D721Med (cell line): ENCODE data around the gene NPR3.

ENCODE experiments used
- DNase-seq: peaks from one replicate; pipeline ENCODE4 v3.0.0; 2011; ENCODE audit warnings: low spot score; ENCODE audit not compliant: insufficient read length
- FAIRE-seq: peaks from 2 replicates; lab custom pipeline; 2011; peaks lifted over from hg19 to GRCh38; lab: Jason Lieb, UNC
- TF ChIP-seq, protein P1 (sequence below): IDR thresholded peaks from 2 replicates; pipeline ENCODE4 v1.5.1; 2012; ENCODE audit warnings: mild to moderate bottlenecking, control low read depth; ENCODE audit not compliant: insufficient read depth; ENCODE audit errors: missing control alignments

The NPR3 gene, protein sequence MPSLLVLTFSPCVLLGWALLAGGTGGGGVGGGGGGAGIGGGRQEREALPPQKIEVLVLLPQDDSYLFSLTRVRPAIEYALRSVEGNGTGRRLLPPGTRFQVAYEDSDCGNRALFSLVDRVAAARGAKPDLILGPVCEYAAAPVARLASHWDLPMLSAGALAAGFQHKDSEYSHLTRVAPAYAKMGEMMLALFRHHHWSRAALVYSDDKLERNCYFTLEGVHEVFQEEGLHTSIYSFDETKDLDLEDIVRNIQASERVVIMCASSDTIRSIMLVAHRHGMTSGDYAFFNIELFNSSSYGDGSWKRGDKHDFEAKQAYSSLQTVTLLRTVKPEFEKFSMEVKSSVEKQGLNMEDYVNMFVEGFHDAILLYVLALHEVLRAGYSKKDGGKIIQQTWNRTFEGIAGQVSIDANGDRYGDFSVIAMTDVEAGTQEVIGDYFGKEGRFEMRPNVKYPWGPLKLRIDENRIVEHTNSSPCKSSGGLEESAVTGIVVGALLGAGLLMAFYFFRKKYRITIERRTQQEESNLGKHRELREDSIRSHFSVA

DNA sequence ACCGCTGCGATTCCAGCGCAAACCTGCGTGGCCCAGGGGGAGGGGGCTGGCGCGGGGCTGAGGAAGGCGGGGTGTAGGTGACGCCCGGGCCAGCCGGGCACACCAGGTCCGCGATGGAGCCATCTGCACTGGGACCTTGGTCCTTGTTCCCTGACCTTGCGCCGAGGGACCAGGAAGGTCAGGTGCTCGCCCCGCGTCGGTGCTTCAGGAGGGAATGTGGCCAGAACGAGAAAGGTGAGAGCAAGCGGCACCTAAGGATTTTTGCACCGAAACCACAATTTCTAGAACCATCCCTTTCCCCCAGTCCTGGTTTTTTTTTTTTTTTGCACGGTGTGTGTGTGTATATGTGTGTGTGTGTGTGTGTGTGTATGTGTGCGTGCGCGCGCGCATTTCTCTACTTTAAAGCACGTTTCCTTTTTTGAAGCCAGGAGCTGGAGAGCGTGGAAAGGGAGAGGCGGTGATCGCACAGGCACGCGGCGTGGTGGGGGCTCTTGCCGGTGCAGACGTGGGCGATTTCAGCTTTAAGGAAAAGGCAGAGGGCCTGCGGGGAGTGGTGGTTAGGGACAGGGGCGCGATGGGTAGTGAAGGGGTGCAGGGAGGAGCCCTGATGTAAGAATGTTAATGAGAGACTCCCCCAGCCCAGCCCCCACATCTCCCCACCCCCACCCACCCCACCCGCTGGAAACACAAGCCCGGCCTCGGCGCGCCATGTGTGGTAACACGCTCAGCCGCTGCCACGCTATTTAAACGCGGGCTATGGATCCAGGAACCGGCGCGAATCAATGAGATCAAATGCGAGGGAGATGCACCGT, at the start of gene NPR3:
NPR3 (plus strand) TSS at position 772 of the 812 bp plus-strand sequence. CDS start 456 bp downstream, outside the sequence.
- FAIRE-seq (no peak), DNase-seq (no peak)
- TF ChIP-seq, protein P1, sequence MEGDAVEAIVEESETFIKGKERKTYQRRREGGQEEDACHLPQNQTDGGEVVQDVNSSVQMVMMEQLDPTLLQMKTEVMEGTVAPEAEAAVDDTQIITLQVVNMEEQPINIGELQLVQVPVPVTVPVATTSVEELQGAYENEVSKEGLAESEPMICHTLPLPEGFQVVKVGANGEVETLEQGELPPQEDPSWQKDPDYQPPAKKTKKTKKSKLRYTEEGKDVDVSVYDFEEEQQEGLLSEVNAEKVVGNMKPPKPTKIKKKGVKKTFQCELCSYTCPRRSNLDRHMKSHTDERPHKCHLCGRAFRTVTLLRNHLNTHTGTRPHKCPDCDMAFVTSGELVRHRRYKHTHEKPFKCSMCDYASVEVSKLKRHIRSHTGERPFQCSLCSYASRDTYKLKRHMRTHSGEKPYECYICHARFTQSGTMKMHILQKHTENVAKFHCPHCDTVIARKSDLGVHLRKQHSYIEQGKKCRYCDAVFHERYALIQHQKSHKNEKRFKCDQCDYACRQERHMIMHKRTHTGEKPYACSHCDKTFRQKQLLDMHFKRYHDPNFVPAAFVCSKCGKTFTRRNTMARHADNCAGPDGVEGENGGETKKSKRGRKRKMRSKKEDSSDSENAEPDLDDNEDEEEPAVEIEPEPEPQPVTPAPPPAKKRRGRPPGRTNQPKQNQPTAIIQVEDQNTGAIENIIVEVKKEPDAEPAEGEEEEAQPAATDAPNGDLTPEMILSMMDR = no peak

DNA sequence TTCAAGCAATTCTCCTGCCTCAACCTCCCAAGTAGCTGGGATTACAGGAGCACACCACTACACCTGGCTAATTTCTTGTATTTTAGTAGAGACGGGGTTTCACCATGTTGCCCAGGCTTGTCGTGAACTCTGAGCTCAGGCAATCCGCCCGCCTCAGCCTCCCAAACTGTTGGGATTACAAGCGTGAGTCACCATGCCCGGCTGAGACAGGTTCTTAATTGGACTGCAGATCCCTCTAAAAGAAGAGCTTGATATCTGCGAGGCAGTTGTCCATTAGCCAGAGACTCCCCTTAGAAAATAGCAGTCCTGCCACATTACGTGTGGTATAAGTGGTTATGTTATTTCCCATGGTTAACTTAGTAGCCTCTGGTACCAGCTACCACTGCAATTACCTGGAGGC, 46.6 kb upstream of the NPR3 start:
- DNase-seq (no peak), FAIRE-seq (no peak)
- TF ChIP-seq, protein P1 = no peak

DNA sequence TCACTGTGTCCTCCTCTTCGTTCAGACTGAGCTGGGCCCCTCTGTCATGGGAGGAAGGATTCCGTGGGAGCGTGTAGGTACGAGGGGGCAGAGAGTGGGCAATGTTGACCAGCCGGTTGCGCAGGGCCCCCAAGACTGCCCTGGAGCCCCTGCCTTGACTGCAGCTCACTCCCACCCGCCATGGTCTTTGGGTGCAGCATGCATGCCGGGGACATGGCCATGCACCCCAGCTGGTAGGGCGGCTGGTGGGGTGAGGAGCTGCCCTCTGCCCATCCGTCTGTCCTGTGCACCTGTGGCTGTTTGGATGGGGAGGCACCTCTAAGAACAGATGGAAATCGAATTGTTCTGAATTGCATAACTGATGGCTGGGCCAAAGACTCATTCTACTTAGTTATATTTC, 42.6 kb upstream of the NPR3 start:
- TF ChIP-seq, protein P1 = no peak
- FAIRE-seq = no peak
- no peak for DNase-seq

DNA sequence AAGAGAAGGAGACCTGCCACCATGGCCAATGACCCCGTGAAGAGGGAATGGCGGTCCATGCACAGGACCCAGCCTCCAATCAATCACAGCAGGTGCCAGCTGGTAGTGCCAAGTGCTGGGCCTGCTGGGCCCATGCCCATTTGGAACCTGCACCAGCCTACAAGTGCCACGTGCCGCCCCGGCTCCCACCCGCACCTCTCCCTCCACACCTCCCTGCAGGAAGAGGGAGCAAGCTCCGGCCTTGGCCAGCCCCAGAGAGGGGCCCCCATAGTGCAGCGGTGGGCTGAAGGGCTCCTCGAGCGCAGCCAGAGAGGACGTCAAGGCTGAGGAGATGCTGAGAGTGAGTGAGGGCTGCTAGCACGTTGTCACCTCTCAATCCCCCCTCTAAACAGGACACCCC, 37.8 kb upstream of the NPR3 start:
- FAIRE-seq (no peak), DNase-seq (no peak)
- TF ChIP-seq, protein P1 = no peak

DNA sequence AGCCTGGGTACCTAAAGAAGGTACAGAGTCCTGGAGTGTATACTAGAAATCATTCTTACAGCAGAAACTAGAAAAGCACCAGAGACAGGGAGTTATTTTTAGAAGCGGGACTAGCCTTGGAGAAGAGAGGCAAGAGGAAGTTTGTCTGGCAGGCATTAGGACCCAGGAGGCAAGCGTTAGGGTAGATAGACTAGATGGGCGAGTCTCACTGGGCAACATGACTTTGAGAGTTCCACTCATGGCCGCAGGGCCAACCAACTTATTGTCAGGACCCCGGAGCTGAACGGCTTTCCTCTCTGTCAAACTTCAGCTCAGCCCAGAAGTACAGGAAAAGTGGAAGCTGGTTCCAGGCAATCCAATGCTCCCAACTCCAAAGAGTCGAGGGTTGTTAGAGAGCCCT, 34.1 kb upstream of the NPR3 start:
- no peak for FAIRE-seq

DNA sequence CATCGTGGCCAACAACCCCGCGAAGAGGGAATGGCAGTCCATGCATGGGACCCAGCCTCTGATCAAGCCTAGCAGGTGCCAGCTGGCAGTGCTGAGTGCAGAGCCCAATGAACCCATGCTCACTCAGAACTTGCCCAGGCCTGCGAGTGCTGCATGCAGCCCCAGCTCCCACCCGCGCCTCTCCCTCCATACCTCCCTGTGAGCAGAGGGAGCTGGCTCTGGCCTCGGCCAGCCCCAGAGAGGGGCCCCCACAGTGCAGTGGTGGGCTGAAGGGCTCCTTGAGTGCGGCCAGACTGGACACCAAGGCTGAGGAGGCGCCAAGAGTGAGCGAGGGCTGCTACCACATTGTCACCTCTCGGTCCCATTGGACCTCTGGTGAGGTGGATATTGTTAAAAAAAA, 32.6 kb upstream of the NPR3 start:
- TF ChIP-seq, protein P1 = no peak
- no peak for DNase-seq
- no peak for FAIRE-seq

More for the DNA sequence above, 34.1 kb upstream of the NPR3 start:
- DNase-seq = no peak
- TF ChIP-seq, protein P1 = no peak
